Gastroesophageal sphincter (tissue), 3 donors: ENCODE measurements around the gene TACR1.

Experiments used
- POLR2A ChIP-seq, 2 donors: fragments of 450-650 bp; IDR thresholded peaks; one replicate each; pipeline ENCODE4 v1.6.1; 2017; ENCODE audit warnings: antibody characterized with exemption in 2 of 2, mild to moderate bottlenecking in 2 of 2, moderate library complexity in 1 of 2
- TF ChIP-seq, protein P1 (sequence below), 4 experiments: fragments of 200-600 bp in 2 of 4; fragments of 450-650 bp in 2 of 4; sonication (generic) in 1 of 4; IDR thresholded peaks; one replicate each; pipeline ENCODE4 v1.5.1; 2017 to 2019; ENCODE audit warnings: antibody characterized with exemption in 4 of 4, mild to moderate bottlenecking in 2 of 4, moderate library complexity in 2 of 4

DNA sequence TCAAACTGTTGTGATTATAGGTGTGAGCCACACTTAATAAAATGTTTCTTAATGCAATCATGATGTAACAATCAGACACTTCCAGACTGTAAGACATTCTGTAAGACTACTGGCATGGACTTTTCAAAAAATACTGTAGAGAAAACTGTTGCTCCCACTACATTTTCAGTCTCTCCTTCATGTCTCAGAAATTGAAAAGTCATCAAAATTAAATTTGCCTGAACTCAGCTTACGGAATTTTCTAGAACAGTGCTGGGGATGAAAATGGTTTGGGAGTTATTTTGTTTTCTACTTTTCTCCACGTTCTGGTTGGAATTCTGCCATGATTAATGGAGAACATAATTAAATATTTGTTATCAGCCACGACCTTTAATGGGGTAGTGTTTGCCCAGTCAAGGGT is 26.8 kb upstream of the TACR1 start:
- TF ChIP-seq, protein P1, sequence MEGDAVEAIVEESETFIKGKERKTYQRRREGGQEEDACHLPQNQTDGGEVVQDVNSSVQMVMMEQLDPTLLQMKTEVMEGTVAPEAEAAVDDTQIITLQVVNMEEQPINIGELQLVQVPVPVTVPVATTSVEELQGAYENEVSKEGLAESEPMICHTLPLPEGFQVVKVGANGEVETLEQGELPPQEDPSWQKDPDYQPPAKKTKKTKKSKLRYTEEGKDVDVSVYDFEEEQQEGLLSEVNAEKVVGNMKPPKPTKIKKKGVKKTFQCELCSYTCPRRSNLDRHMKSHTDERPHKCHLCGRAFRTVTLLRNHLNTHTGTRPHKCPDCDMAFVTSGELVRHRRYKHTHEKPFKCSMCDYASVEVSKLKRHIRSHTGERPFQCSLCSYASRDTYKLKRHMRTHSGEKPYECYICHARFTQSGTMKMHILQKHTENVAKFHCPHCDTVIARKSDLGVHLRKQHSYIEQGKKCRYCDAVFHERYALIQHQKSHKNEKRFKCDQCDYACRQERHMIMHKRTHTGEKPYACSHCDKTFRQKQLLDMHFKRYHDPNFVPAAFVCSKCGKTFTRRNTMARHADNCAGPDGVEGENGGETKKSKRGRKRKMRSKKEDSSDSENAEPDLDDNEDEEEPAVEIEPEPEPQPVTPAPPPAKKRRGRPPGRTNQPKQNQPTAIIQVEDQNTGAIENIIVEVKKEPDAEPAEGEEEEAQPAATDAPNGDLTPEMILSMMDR (IDR thresholded peaks at IDR 0.05), result no peak
- no peak for TF ChIP-seq POLR2A (IDR thresholded peaks at IDR 0.05)
